CD4-positive, alpha-beta T cell (primary cell): ENCODE measurements around the gene CLSTN2. TPM values are rescaled to one million over a fixed set of nuclear protein-coding genes. Genes with fewer than 3 reads are reported as not detected.

Source experiments
- ATAC-seq: fragments of 200-7000 bp; cut with Tn5 transposase; one replicate; pipeline ENCODE4 v1.10.0; 2022; ENCODE audit warnings: mild to moderate bottlenecking; ENCODE audit not compliant: poor library complexity
- CTCF ChIA-PET: fragments of 350-600 bp; sonication (Branson Sonifier 250); formaldehyde crosslinking; loops from one replicate; lab custom pipeline; 2021; ENCODE audit warnings: antibody characterized with exemption, inconsistent platforms; lab: Charles Lee
- POLR2A ChIA-PET: fragments of 350-600 bp; sonication (Branson Sonifier 250); formaldehyde crosslinking; loops from one replicate; lab custom pipeline; 2021; ENCODE audit warnings: antibody characterized with exemption, inconsistent platforms; lab: Charles Lee
- DNase-seq, 14 experiments: peaks; one replicate each; pipeline ENCODE4 v3.0.0-alpha.2; 2013 to 2020; ENCODE audit warnings: mixed read lengths in 2 of 14
- H3K27ac ChIP-seq, 2 donors: one replicate each; pipeline versions ENCODE4 v1.5.1 to v1.7.0; 2013; ENCODE audit warnings: low read length in 2 of 2, low read depth in 1 of 2, mild to moderate bottlenecking in 1 of 2
- H3K27me3 ChIP-seq, 2 experiments: 1 replicate in 1 of 2; 2 replicates in 1 of 2; pipeline versions ENCODE4 v1.6.1 to v1.7.0; 2013; ENCODE audit warnings: low read length in 2 of 2, control low read depth in 1 of 2, mild to moderate bottlenecking in 1 of 2, moderate library complexity in 1 of 2; ENCODE audit not compliant: insufficient read depth in 2 of 2, control insufficient read depth in 1 of 2
- H3K36me3 ChIP-seq: one replicate; pipeline ENCODE4 v1.6.1; 2013; ENCODE audit warnings: low read length, control low read depth; ENCODE audit not compliant: insufficient read depth
- H3K4me1 ChIP-seq: one replicate; pipeline ENCODE4 v1.6.1; 2013; ENCODE audit warnings: low read length, control low read depth; ENCODE audit not compliant: insufficient read depth
- H3K4me3 ChIP-seq: one replicate; pipeline ENCODE4 v1.5.1; 2013; ENCODE audit warnings: mild to moderate bottlenecking, low read length, moderate library complexity
- H3K9me3 ChIP-seq, 2 experiments: 1 replicate in 1 of 2; 2 replicates in 1 of 2; pipeline versions ENCODE4 v1.6.1 to v1.7.0; 2013; ENCODE audit warnings: low read length in 2 of 2, mild to moderate bottlenecking in 2 of 2, control low read depth in 1 of 2, moderate library complexity in 1 of 2; ENCODE audit not compliant: control insufficient read depth in 1 of 2, insufficient read depth in 1 of 2
- H3K27ac Mint-ChIP-seq: one replicate; pipeline ENCODE4 v1.8.0; 2020; ENCODE audit warnings: mixed read lengths
- H3K27me3 Mint-ChIP-seq: one replicate; pipeline ENCODE4 v1.8.0; 2021; ENCODE audit warnings: mixed read lengths
- H3K36me3 Mint-ChIP-seq: one replicate; pipeline ENCODE4 v1.8.0; 2021; ENCODE audit warnings: low read depth, mixed read lengths
- H3K4me1 Mint-ChIP-seq: one replicate; pipeline ENCODE4 v1.8.0; 2021; ENCODE audit warnings: low read depth, mixed read lengths
- H3K4me3 Mint-ChIP-seq: one replicate; pipeline ENCODE4 v1.8.0; 2020; ENCODE audit warnings: mild to moderate bottlenecking, mixed read lengths
- H3K9me3 Mint-ChIP-seq: one replicate; pipeline ENCODE4 v1.8.0; 2020; ENCODE audit warnings: mixed read lengths
- intact Hi-C, 2 experiments: fragments of 100-400 bp; cut with DNase I in 1 of 2; cut with micrococcal nuclease in 1 of 2; formaldehyde crosslinking; loops; one replicate each; pipeline versions ENCODE4 v1.15.1 to v1.9.0; 2023 to 2025; cut with DNase I, micrococcal nuclease
- total RNA-seq, 174 experiments: library from RNA in 2 of 174; stranded (reverse) in 2 of 174; gene quantifications; one replicate each; pipeline ENCODE4 v1.2.3 and lab custom pipeline; 2021 to 2026
- TF ChIP-seq, protein P1 (sequence below): fragments of 200-600 bp; IDR thresholded peaks from one replicate; pipeline ENCODE4 v1.8.0; 2022; ENCODE audit warnings: antibody characterized with exemption, mild to moderate bottlenecking

CLSTN2 gene
- total RNA-seq, 2 experiments from 2014 or later, result not detected

DNA sequence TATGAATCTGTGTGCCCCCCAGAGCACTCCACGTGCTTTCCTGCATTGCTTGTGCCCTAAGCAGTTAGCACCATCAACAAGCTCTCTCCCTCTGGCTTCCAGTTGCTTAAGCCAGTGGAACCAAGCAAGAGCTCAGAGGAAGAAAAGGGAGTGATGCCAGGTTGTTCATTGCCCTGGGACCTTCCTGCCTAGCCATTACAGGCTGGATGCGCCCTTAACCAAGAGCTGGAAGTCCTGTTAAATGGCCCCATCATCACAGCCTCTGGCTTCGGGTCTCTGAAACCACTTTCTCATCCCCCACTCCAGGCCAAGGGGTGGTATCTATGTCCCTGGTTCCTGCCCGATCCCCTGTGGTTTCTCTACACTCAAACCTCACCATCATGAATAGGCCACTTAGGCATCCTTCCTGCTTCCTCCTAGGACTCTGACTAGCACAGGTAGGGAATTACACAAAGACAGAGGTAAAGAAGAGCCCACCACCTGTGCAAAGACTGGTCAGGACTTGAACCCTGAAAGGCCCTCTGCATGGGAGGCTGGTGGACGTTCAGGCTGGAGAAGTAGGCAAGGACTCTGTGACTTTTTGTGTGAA, 433.3 kb downstream of the CLSTN2 start:
- no peak overlapping the region for H3K4me3 ChIP-seq
- POLR2A ChIA-PET, result no interaction called here
- DNase-seq (no peak), ATAC-seq (no peak)
- no peaks in the 10 kb centered on the region for H3K4me1 Mint-ChIP-seq
- H3K4me1 ChIP-seq, result no peaks in the 10 kb centered on the region
- peaks cover 7% of the 10 kb centered on the region for H3K27me3 Mint-ChIP-seq
- H3K4me3 Mint-ChIP-seq, result no peak overlapping the region
- no peaks in the 10 kb centered on the region for H3K9me3 ChIP-seq
- H3K9me3 Mint-ChIP-seq, result no peaks in the 10 kb centered on the region
- TF ChIP-seq, protein P1, sequence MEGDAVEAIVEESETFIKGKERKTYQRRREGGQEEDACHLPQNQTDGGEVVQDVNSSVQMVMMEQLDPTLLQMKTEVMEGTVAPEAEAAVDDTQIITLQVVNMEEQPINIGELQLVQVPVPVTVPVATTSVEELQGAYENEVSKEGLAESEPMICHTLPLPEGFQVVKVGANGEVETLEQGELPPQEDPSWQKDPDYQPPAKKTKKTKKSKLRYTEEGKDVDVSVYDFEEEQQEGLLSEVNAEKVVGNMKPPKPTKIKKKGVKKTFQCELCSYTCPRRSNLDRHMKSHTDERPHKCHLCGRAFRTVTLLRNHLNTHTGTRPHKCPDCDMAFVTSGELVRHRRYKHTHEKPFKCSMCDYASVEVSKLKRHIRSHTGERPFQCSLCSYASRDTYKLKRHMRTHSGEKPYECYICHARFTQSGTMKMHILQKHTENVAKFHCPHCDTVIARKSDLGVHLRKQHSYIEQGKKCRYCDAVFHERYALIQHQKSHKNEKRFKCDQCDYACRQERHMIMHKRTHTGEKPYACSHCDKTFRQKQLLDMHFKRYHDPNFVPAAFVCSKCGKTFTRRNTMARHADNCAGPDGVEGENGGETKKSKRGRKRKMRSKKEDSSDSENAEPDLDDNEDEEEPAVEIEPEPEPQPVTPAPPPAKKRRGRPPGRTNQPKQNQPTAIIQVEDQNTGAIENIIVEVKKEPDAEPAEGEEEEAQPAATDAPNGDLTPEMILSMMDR, result no peak
- H3K36me3 Mint-ChIP-seq, result no peaks in the 10 kb centered on the region
- H3K27ac Mint-ChIP-seq, result no peak overlapping the region
- CTCF ChIA-PET, result no interaction called here
- H3K27ac ChIP-seq, result no peak overlapping the region
- H3K36me3 ChIP-seq, result no peaks in the 10 kb centered on the region
- no peaks in the 10 kb centered on the region for H3K27me3 ChIP-seq
- intact Hi-C loops, result no loop called here

DNA sequence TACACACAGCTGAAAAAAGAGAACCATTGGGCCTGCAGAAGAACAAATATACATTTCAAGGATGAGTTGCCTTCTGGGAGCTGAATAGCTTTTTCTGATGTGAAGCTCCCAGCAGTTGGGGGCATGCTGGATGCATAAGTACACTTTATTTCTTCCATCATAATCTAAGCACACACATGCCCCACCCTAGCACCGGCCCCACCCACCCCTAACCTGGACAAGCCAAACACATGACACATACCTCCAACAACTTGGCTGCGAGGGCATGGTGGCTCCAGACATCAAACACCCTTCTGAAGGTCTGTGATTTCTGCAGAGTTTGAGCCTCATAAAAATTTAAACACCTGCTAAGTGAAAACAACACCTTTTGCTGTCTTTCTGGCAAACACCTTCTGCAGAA, 435.7 kb downstream of the CLSTN2 start:
- H3K9me3 Mint-ChIP-seq, result no peaks in the 10 kb centered on the region
- H3K27me3 Mint-ChIP-seq, result peaks cover 7% of the 10 kb centered on the region
- Histone ChIP-seq H3K4me1 (no peaks in the 10 kb centered on the region), H3K27me3 (no peaks in the 10 kb centered on the region), H3K9me3 (no peaks in the 10 kb centered on the region), H3K4me3 (no peak overlapping the region), H3K27ac (no peak overlapping the region), H3K36me3 (no peaks in the 10 kb centered on the region)
- intact Hi-C loops, result no loop called here
- H3K4me3 Mint-ChIP-seq, result no peak overlapping the region
- H3K27ac Mint-ChIP-seq, result no peak overlapping the region
- H3K4me1 Mint-ChIP-seq, result no peaks in the 10 kb centered on the region
- TF ChIP-seq, protein P1, result no peak
- DNase-seq (no peak), ATAC-seq (no peak)
- ChIA-PET CTCF (no interaction called here), POLR2A (no interaction called here)
- no peaks in the 10 kb centered on the region for H3K36me3 Mint-ChIP-seq

DNA sequence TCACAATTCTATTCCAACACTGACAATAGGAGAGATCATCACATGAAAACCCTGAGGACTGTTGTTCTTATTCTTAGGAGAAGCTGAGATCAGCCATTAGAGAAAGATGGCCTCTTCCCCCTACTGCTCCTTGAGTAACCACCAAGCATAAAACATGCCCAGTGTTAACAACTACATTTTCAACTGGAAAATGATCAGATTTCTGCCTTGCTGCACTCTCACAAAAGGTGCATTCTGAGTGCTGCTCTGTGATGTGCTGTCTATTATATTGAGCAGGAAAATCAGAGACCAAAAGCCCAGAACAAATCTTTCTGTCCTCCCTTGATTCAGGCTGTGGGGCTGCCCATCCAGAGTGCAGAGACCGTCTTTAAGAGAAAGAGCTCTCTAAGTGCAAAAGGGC, 438.2 kb downstream of the CLSTN2 start:
- ChIA-PET POLR2A (no interaction called here), CTCF (no interaction called here)
- no peaks in the 10 kb centered on the region for H3K4me1 Mint-ChIP-seq
- no peaks in the 10 kb centered on the region for H3K36me3 ChIP-seq
- no peak for ATAC-seq
- H3K9me3 Mint-ChIP-seq, result no peaks in the 10 kb centered on the region
- H3K4me3 Mint-ChIP-seq, result no peak overlapping the region
- intact Hi-C loops, result no loop called here
- no peaks in the 10 kb centered on the region for H3K9me3 ChIP-seq
- no peaks in the 10 kb centered on the region for H3K27me3 ChIP-seq
- H3K27ac ChIP-seq, result no peak overlapping the region
- no peak overlapping the region for H3K4me3 ChIP-seq
- H3K27me3 Mint-ChIP-seq, result peaks cover 7% of the 10 kb centered on the region
- H3K4me1 ChIP-seq, result no peaks in the 10 kb centered on the region
- no peaks in the 10 kb centered on the region for H3K36me3 Mint-ChIP-seq
- no peak for DNase-seq
- no peak overlapping the region for H3K27ac Mint-ChIP-seq
- TF ChIP-seq, protein P1, result no peak
